Measurements from ENCODE around the gene CUL5. TPM values are rescaled to one million over a fixed set of nuclear protein-coding genes. Genes with fewer than 3 reads are reported as not detected.

The CUL5 gene
- total RNA-seq, 2 experiments from 2014 or later, result 32.2 to 34.6 TPM

GRCh38 chr11:108084811-108085210 is 76.1 kb downstream of the CUL5 start:
- H3K36me3 Mint-ChIP-seq (ENCODE audit: low read depth), result peaks cover 23% of the 10 kb centered on the region
- CTCF ChIA-PET, result no interaction called here
- no peaks in the 10 kb centered on the region for H3K4me1 Mint-ChIP-seq (ENCODE audit: low read depth)
- H3K4me3 Mint-ChIP-seq, result no peak overlapping the region
- H3K27ac Mint-ChIP-seq, result no peak overlapping the region
- intact Hi-C loops (cut with micrococcal nuclease), result no loop called here
- H3K27me3 Mint-ChIP-seq, result no peaks in the 10 kb centered on the region
- DNase-seq (no peak), ATAC-seq (no peak)
- no peak for TF ChIP-seq CTCF (IDR thresholded peaks at IDR 0.05)
- no peaks in the 10 kb centered on the region for H3K9me3 Mint-ChIP-seq
- POLR2A ChIA-PET, result no interaction called here

GRCh38 chr11:108085672-108086071 is 77.0 kb downstream of the CUL5 start:
- ATAC-seq (no peak), DNase-seq (no peak)
- Mint-ChIP-seq H3K27me3 (no peaks in the 10 kb centered on the region), H3K4me1 (ENCODE audit: low read depth) (no peaks in the 10 kb centered on the region), H3K36me3 (ENCODE audit: low read depth) (peaks cover 22% of the 10 kb centered on the region), H3K4me3 (no peak overlapping the region), H3K9me3 (no peaks in the 10 kb centered on the region), H3K27ac (no peak overlapping the region)
- POLR2A ChIA-PET, result interaction anchor here (1.2 kb wide), 1 partner anchor 36 kb away, joined by 3 read pairs; no protein-coding TSS in a partner anchor
- TF ChIP-seq CTCF (IDR thresholded peaks at IDR 0.05), result no peak
- CTCF ChIA-PET, result interaction anchor here (1.0 to 1.6 kb wide), 2 partner anchors 77 to 86 kb away, joined by 3 to 5 read pairs; partner anchors contain the start of gene CUL5
- intact Hi-C loops (cut with micrococcal nuclease), result no loop called here

- Mint-ChIP-seq H3K9me3 (no peaks in the 10 kb centered on the region), H3K4me3 (no peak overlapping the region), H3K36me3 (ENCODE audit: low read depth) (peaks cover 14% of the 10 kb centered on the region), H3K27ac (peak overlapping the region; percentile 8), H3K27me3 (no peaks in the 10 kb centered on the region), H3K4me1 (ENCODE audit: low read depth) (no peaks in the 10 kb centered on the region)
- ChIA-PET POLR2A (interaction anchor here (0.5 kb wide), 1 partner anchor 591 kb away, joined by 3 read pairs; no protein-coding TSS in a partner anchor), CTCF (interaction anchor here (1.2 to 1.4 kb wide), 2 partner anchors 20 to 27 kb away, joined by 3 read pairs; no protein-coding TSS in a partner anchor)
- intact Hi-C loops (cut with micrococcal nuclease), result no loop called here
- no peak for TF ChIP-seq CTCF (IDR thresholded peaks at IDR 0.05)
- DNase-seq (no peak), ATAC-seq (no peak)
Measured at GRCh38 chr11:108092134-108092533, 83.4 kb downstream of the CUL5 start.

- no peak for ATAC-seq
- TF ChIP-seq CTCF (IDR thresholded peaks at IDR 0.05), result no peak
- DNase-seq, result no peak
- Mint-ChIP-seq H3K27ac (no peak overlapping the region), H3K27me3 (no peaks in the 10 kb centered on the region), H3K36me3 (ENCODE audit: low read depth) (peaks cover 20% of the 10 kb centered on the region), H3K9me3 (no peaks in the 10 kb centered on the region), H3K4me1 (ENCODE audit: low read depth) (no peaks in the 10 kb centered on the region), H3K4me3 (no peak overlapping the region)
- POLR2A ChIA-PET, result interaction anchor here (0.5 kb wide), 1 partner anchor 10 kb away, joined by 3 read pairs; no protein-coding TSS in a partner anchor
- CTCF ChIA-PET, result interaction anchor here (1.2 to 2.0 kb wide), 4 partner anchors 15 to 85 kb away, joined by 3 to 5 read pairs (median 3); partner anchors contain the start of gene CUL5
- intact Hi-C loops (cut with micrococcal nuclease), result no loop called here
Measured at GRCh38 chr11:108093128-108093904, 84.6 kb downstream of the CUL5 start.

GRCh38 chr11:108097179-108097578 is 88.5 kb downstream of the CUL5 start:
- intact Hi-C loops (cut with micrococcal nuclease), result no loop called here
- Mint-ChIP-seq H3K4me1 (ENCODE audit: low read depth) (no peaks in the 10 kb centered on the region), H3K27me3 (no peaks in the 10 kb centered on the region), H3K9me3 (no peaks in the 10 kb centered on the region), H3K36me3 (ENCODE audit: low read depth) (peaks cover 20% of the 10 kb centered on the region), H3K4me3 (no peak overlapping the region), H3K27ac (no peak overlapping the region)
- TF ChIP-seq CTCF (IDR thresholded peaks at IDR 0.05), result no peak
- CTCF ChIA-PET, result interaction anchor here (1.0 kb wide), 1 partner anchor 59 kb away, joined by 3 read pairs; no protein-coding TSS in a partner anchor
- no peak for ATAC-seq
- no peak for DNase-seq
- POLR2A ChIA-PET, result no interaction called here

All from activated CD8-positive, alpha-beta T cell treated with anti-CD3 and anti-CD28 coated beads for 36 hours (primary cell).